ENCODE data around the gene BTBD2. TPM values are rescaled to one million over a fixed set of nuclear protein-coding genes. Genes with fewer than 3 reads are reported as not detected.

The BTBD2 gene
- total and polyA plus RNA-seq, 2 experiments from 2014 or later = 23.8 to 130 TPM

DNA sequence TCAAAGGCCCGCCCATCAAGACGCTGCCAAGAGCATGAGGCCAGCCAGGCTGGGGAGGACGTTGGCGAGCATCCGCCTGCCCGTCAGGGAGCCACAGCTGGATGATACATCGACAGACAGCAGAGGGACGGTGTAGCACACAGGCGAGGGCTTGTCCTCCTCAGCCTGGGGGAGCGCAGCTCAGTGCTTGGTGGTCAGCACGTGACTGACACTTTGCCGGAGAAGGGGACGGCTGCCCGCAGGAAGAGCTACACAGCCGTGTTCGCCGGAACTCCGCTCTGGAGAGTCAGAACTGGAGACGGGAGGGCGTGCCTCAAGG lies 40.4 kb downstream of the BTBD2 start:
- Histone ChIP-seq H3K27ac (ENCODE audit: low read depth) (no peak overlapping the region), H3K4me2 (no peak overlapping the region), H3K79me2 (replicated peaks; ENCODE audit: insufficient read depth) (peaks cover 54% of the 10 kb centered on the region), H4K20me1 (replicated peaks; ENCODE audit: insufficient read depth) (peaks cover 22% of the 10 kb centered on the region), H3F3A (replicated peaks; ENCODE audit: low read depth) (no peaks in the 10 kb centered on the region), H3K4me1 (ENCODE audit: insufficient read depth) (no peaks in the 10 kb centered on the region), H2AFZ (no peak overlapping the region), H3K36me3 (ENCODE audit: insufficient read depth) (no peaks in the 10 kb centered on the region), H3K4me3 (no peak overlapping the region), H3K27me3 (ENCODE audit: insufficient read depth) (no peaks in the 10 kb centered on the region), H3K9me2 (ENCODE audit: insufficient read depth) (no peaks in the 10 kb centered on the region)
- H3K27ac Mint-ChIP-seq = peak overlapping the region; percentile 55; the same call in 1 of the 2 replicates
- DNase-seq (ENCODE audit: low spot score) (no peak), ATAC-seq (no peak)
- H3K36me3 Mint-ChIP-seq (ENCODE audit: low read depth) = peaks cover 17% of the 10 kb centered on the region
- TF ChIP-seq STAT1 (IDR thresholded peaks at IDR 0.05; ENCODE audit: unreplicated experiment) = no peak
- no peak for TF ChIP-seq NANOG (IDR thresholded peaks at IDR 0.05; ENCODE audit: borderline replicate concordance)
- no peak for TF ChIP-seq JUNB (IDR thresholded peaks at IDR 0.05; ENCODE audit: unreplicated experiment)
- TF ChIP-seq, protein P1, sequence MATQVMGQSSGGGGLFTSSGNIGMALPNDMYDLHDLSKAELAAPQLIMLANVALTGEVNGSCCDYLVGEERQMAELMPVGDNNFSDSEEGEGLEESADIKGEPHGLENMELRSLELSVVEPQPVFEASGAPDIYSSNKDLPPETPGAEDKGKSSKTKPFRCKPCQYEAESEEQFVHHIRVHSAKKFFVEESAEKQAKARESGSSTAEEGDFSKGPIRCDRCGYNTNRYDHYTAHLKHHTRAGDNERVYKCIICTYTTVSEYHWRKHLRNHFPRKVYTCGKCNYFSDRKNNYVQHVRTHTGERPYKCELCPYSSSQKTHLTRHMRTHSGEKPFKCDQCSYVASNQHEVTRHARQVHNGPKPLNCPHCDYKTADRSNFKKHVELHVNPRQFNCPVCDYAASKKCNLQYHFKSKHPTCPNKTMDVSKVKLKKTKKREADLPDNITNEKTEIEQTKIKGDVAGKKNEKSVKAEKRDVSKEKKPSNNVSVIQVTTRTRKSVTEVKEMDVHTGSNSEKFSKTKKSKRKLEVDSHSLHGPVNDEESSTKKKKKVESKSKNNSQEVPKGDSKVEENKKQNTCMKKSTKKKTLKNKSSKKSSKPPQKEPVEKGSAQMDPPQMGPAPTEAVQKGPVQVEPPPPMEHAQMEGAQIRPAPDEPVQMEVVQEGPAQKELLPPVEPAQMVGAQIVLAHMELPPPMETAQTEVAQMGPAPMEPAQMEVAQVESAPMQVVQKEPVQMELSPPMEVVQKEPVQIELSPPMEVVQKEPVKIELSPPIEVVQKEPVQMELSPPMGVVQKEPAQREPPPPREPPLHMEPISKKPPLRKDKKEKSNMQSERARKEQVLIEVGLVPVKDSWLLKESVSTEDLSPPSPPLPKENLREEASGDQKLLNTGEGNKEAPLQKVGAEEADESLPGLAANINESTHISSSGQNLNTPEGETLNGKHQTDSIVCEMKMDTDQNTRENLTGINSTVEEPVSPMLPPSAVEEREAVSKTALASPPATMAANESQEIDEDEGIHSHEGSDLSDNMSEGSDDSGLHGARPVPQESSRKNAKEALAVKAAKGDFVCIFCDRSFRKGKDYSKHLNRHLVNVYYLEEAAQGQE (IDR thresholded peaks at IDR 0.05; ENCODE audit: unreplicated experiment) = no peak
- TF ChIP-seq, protein P2, sequence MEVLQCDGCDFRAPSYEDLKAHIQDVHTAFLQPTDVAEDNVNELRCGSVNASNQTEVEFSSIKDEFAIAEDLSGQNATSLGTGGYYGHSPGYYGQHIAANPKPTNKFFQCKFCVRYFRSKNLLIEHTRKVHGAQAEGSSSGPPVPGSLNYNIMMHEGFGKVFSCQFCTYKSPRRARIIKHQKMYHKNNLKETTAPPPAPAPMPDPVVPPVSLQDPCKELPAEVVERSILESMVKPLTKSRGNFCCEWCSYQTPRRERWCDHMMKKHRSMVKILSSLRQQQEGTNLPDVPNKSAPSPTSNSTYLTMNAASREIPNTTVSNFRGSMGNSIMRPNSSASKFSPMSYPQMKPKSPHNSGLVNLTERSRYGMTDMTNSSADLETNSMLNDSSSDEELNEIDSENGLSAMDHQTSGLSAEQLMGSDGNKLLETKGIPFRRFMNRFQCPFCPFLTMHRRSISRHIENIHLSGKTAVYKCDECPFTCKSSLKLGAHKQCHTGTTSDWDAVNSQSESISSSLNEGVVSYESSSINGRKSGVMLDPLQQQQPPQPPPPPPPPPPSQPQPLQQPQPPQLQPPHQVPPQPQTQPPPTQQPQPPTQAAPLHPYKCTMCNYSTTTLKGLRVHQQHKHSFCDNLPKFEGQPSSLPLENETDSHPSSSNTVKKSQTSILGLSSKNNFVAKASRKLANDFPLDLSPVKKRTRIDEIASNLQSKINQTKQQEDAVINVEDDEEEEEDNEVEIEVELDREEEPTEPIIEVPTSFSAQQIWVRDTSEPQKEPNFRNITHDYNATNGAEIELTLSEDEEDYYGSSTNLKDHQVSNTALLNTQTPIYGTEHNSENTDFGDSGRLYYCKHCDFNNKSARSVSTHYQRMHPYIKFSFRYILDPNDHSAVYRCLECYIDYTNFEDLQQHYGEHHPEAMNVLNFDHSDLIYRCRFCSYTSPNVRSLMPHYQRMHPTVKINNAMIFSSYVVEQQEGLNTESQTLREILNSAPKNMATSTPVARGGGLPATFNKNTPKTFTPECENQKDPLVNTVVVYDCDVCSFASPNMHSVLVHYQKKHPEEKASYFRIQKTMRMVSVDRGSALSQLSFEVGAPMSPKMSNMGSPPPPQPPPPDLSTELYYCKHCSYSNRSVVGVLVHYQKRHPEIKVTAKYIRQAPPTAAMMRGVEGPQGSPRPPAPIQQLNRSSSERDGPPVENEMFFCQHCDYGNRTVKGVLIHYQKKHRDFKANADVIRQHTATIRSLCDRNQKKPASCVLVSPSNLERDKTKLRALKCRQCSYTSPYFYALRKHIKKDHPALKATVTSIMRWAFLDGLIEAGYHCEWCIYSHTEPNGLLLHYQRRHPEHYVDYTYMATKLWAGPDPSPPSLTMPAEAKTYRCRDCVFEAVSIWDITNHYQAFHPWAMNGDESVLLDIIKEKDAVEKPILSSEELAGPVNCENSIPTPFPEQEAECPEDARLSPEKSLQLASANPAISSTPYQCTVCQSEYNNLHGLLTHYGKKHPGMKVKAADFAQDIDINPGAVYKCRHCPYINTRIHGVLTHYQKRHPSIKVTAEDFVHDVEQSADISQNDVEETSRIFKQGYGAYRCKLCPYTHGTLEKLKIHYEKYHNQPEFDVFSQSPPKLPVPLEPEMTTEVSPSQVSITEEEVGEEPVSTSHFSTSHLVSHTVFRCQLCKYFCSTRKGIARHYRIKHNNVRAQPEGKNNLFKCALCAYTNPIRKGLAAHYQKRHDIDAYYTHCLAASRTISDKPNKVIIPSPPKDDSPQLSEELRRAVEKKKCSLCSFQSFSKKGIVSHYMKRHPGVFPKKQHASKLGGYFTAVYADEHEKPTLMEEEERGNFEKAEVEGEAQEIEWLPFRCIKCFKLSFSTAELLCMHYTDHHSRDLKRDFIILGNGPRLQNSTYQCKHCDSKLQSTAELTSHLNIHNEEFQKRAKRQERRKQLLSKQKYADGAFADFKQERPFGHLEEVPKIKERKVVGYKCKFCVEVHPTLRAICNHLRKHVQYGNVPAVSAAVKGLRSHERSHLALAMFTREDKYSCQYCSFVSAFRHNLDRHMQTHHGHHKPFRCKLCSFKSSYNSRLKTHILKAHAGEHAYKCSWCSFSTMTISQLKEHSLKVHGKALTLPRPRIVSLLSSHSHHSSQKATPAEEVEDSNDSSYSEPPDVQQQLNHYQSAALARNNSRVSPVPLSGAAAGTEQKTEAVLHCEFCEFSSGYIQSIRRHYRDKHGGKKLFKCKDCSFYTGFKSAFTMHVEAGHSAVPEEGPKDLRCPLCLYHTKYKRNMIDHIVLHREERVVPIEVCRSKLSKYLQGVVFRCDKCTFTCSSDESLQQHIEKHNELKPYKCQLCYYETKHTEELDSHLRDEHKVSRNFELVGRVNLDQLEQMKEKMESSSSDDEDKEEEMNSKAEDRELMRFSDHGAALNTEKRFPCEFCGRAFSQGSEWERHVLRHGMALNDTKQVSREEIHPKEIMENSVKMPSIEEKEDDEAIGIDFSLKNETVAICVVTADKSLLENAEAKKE (CRISPR knock-in tag; IDR thresholded peaks at IDR 0.05) = no peak
- TF ChIP-seq EZH2phosphoT487 (IDR thresholded peaks at IDR 0.05; ENCODE audit: unreplicated experiment) = no peak
- H3K27me3 Mint-ChIP-seq (ENCODE audit: insufficient read depth, low read depth, poor library complexity) = peaks cover 1% of the 10 kb centered on the region
- no peaks in the 10 kb centered on the region for H3K9me3 Mint-ChIP-seq
- H3K4me1 Mint-ChIP-seq = no peaks in the 10 kb centered on the region
- no peak overlapping the region for H3K4me3 Mint-ChIP-seq
